HCT116 (cell line): ENCODE results near the gene L1CAM. TPM values are rescaled to one million over a fixed set of nuclear protein-coding genes. Genes with fewer than 3 reads are reported as not detected.

Experiments used
- ATAC-seq: fragments of 200-7000 bp; cut with Tn5 transposase; 2 replicates; pipeline ENCODE4 v1.9.1; 2020; ENCODE audit warnings: mild to moderate bottlenecking, moderate library complexity
- BruUV-seq: library from RNA; stranded (reverse); fragments of 400-500 nt; replicated peaks from 2 replicates; lab custom pipeline; 2021; lab: Mats Ljungman, UMichigan
- CTCF ChIA-PET: fragments of 300-600 bp; sonication (Branson Sonifier 250); formaldehyde crosslinking; loops from one replicate; lab custom pipeline; 2021; ENCODE audit warnings: antibody characterized with exemption; lab: Charles Lee
- POLR2A ChIA-PET: fragments of 300-600, 350-600 bp; sonication (Branson Sonifier 250); formaldehyde crosslinking; loops from one replicate; lab custom pipeline; 2021; ENCODE audit warnings: antibody characterized with exemption; lab: Charles Lee
- RAD21 ChIA-PET, 2 experiments: fragments of 300-600 bp; sonication (Branson Sonifier 250); formaldehyde crosslinking; loops; one replicate each; lab custom pipeline; 2023; ENCODE audit warnings: low total read pairs in 2 of 2; ENCODE audit not compliant: uncharacterized antibody in 2 of 2, unreplicated experiment in 2 of 2, low non-redundant PET in 1 of 2; lab: Charles Lee
- DNase-seq: peaks from one replicate; pipeline ENCODE4 v3.0.0-alpha.2; 2010; ENCODE audit warnings: low read depth, low spot score
- H2AFZ ChIP-seq: fragments of 200-600 bp; shearing (Covaris generic), sonication (generic); 2 replicates; pipeline ENCODE4 v1.6.1; 2017; ENCODE audit warnings: low read depth, mixed run types, mixed read lengths, antibody characterized with exemption, low read length; ENCODE audit not compliant: poor library complexity, severe bottlenecking
- H3K27ac ChIP-seq: 2 replicates; pipeline ENCODE4 v1.5.1; 2012; ENCODE audit warnings: low read depth, low read length
- H3K27me3 ChIP-seq: fragments of 200-600 bp; sonication (generic); 2 replicates; pipeline ENCODE4 v1.6.1; 2016; ENCODE audit warnings: mixed run types, low read length, mixed read lengths; ENCODE audit not compliant: insufficient read depth
- H3K36me3 ChIP-seq, 2 experiments: fragments of 200-500 bp in 1 of 2; fragments of 200-600 bp in 1 of 2; sonication (Bioruptor generic) in 1 of 2; sonication (generic) in 1 of 2; 2 replicates each; pipeline versions ENCODE4 v1.5.1 to v1.6.1; 2014 to 2016; ENCODE audit warnings: low read length in 2 of 2, inconsistent platforms in 1 of 2, mixed read lengths in 1 of 2, mixed run types in 1 of 2; ENCODE audit not compliant: insufficient read depth in 2 of 2, control insufficient read depth in 1 of 2
- H3K4me1 ChIP-seq, 2 experiments: fragments of 200-600 bp in 1 of 2; sonication (generic) in 1 of 2; 2 replicates each; pipeline versions ENCODE4 v1.5.1 to v1.6.1; 2012 to 2017; ENCODE audit warnings: low read length in 2 of 2, inconsistent platforms in 1 of 2, mild to moderate bottlenecking in 1 of 2, mixed read lengths in 1 of 2, mixed run types in 1 of 2, moderate library complexity in 1 of 2; ENCODE audit not compliant: insufficient read depth in 2 of 2, control insufficient read depth in 1 of 2
- H3K4me2 ChIP-seq: fragments of 200-600 bp; sonication (generic); 2 replicates; pipeline ENCODE4 v1.6.1; 2017; ENCODE audit warnings: mixed run types, low read length, mixed read lengths
- H3K4me3 ChIP-seq, 2 experiments: fragments of 200-600 bp in 1 of 2; sonication (generic) in 1 of 2; replicated peaks in 1 of 2; 2 replicates each; pipeline ENCODE4 v1.5.1; 2011 to 2016; ENCODE audit warnings: low read length in 2 of 2, control low read depth in 1 of 2, low read depth in 1 of 2, mild to moderate bottlenecking in 1 of 2, mixed read lengths in 1 of 2, mixed run types in 1 of 2
- H3K79me2 ChIP-seq: fragments of 200-600 bp; sonication (generic); 2 replicates; pipeline ENCODE4 v1.6.1; 2017; ENCODE audit warnings: mild to moderate bottlenecking, mixed run types, low read length, moderate library complexity, mixed read lengths; ENCODE audit not compliant: insufficient read depth
- H3K9ac ChIP-seq: fragments of 200-600 bp; sonication (generic); 2 replicates; pipeline ENCODE4 v1.6.1; 2016; ENCODE audit warnings: low read length, mixed read lengths
- H3K9me2 ChIP-seq: fragments of 200-600 bp; sonication (generic), shearing (Covaris generic); 2 replicates; pipeline ENCODE4 v1.6.1; 2017; ENCODE audit warnings: mixed run types, mild to moderate bottlenecking, moderate library complexity; ENCODE audit not compliant: insufficient read depth
- H3K9me3 ChIP-seq, 2 experiments: fragments of 200-500 bp in 1 of 2; fragments of 200-600 bp in 1 of 2; sonication (Bioruptor generic) in 1 of 2; sonication (generic) in 1 of 2; 2 replicates each; pipeline ENCODE4 v1.6.1; 2014 to 2017; ENCODE audit warnings: low read length in 2 of 2, mixed read lengths in 2 of 2, inconsistent platforms in 1 of 2, low read depth in 1 of 2, mild to moderate bottlenecking in 1 of 2, mixed run types in 1 of 2, moderate library complexity in 1 of 2; ENCODE audit not compliant: control insufficient read depth in 1 of 2, insufficient read depth in 1 of 2
- H4K20me1 ChIP-seq: fragments of 200-600 bp; sonication (generic), shearing (Covaris generic); 2 replicates; pipeline ENCODE4 v1.6.1; 2017; ENCODE audit warnings: mixed run types, mild to moderate bottlenecking, moderate library complexity; ENCODE audit not compliant: insufficient read depth
- ATF3 ChIP-seq: IDR thresholded peaks from 2 replicates; pipeline ENCODE4 v1.6.1; 2012
- CEBPB ChIP-seq: IDR thresholded peaks from 2 replicates; pipeline ENCODE4 v1.6.1; 2012; ENCODE audit warnings: low read depth
- EZH2phosphoT487 ChIP-seq: fragments of 200-600 bp; IDR thresholded peaks from 2 replicates; pipeline ENCODE4 v1.6.1; 2018; ENCODE audit warnings: antibody characterized with exemption, borderline replicate concordance
- FOSL1 ChIP-seq: IDR thresholded peaks from 2 replicates; pipeline ENCODE4 v1.6.1; 2012; ENCODE audit warnings: low read depth
- POLR2A ChIP-seq: IDR thresholded peaks from 2 replicates; pipeline ENCODE4 v1.7.0; 2011; ENCODE audit warnings: borderline replicate concordance; ENCODE audit not compliant: insufficient read depth, insufficient read length; ENCODE audit errors: extremely low read depth
- REST ChIP-seq: IDR thresholded peaks from 2 replicates; pipeline ENCODE4 v1.6.1; 2012; ENCODE audit warnings: low read depth
- ZFX ChIP-seq: fragments of 450-650 bp; IDR thresholded peaks from 2 replicates; pipeline ENCODE4 v1.6.1; 2017
- ZNF274 ChIP-seq: fragments of 200-500 bp; sonication (Bioruptor generic); IDR thresholded peaks from 2 replicates; pipeline ENCODE4 v1.6.1; 2014; ENCODE audit warnings: mild to moderate bottlenecking, low read depth, low read length, inconsistent platforms
- intact Hi-C: fragments of 100-400 bp; cut with micrococcal nuclease; formaldehyde crosslinking; loops from 2 replicates; pipeline ENCODE4 v1.10.0; 2022
- total RNA-seq: library from RNA; stranded (reverse); gene quantifications from one replicate; pipeline ENCODE4 v1.2.1, GENCODE V29; 2021; ENCODE audit not compliant: unreplicated experiment
- TF ChIP-seq, protein P1 (sequence below): IDR thresholded peaks from 2 replicates; pipeline ENCODE4 v1.6.1; 2011; ENCODE audit warnings: mild to moderate bottlenecking, low read length, moderate library complexity; ENCODE audit not compliant: insufficient replicate concordance; ENCODE audit errors: extremely low read depth
- TF ChIP-seq, protein P2 (sequence below): IDR thresholded peaks from 2 replicates; pipeline ENCODE4 v1.6.1; 2012

L1CAM gene
- total RNA-seq, 1 experiment from 2014 or later, result 14.8 TPM

DNA sequence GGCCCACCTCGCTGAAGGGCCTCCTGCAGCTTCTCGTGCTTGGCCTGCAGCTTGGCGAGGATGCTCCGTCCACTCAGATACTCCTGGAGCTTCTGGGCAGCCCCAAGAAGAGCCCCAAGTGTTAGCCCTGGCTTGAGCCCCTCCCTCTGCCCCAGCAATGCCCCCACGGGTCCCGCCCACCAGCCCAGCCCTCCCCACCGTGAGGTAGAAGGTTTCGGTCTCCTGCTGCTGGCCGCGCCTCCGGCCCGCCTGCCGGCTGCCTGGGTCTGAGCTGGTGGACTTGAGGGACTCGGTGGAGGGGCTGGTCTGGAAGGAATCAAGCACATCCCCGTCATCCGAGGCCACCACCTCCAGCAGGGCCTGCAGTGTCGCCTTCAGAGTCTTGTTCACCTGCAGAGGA, 27.2 kb upstream of the L1CAM start:
- intact Hi-C loops, result no loop called here
- ChIA-PET RAD21 (no interaction called here), CTCF (no interaction called here), POLR2A (no interaction called here)
- Histone ChIP-seq H3K79me2 (no peaks in the 10 kb centered on the region), H3K27ac (no peak overlapping the region), H4K20me1 (no peaks in the 10 kb centered on the region), H3K9ac (no peak overlapping the region), H2AFZ (no peak overlapping the region), H3K4me2 (no peak overlapping the region), H3K4me3 (no peak overlapping the region), H3K27me3 (no peaks in the 10 kb centered on the region), H3K4me1 (no peaks in the 10 kb centered on the region), H3K36me3 (peaks cover 3 to 5% of the 10 kb centered on the region in 2 experiments; a peak in 2 of 4 replicates), H3K9me2 (no peaks in the 10 kb centered on the region), H3K9me3 (no peaks in the 10 kb centered on the region)
- no TSS peak for BruUV-seq
- ATAC-seq (no peak), DNase-seq (no peak)
- TF ChIP-seq REST (no peak), FOSL1 (no peak), CEBPB (no peak)

GRCh38 chrX:153911798-153912197, 25.8 kb upstream of the L1CAM start:
- Histone ChIP-seq H3K4me2 (no peak overlapping the region), H3K9me3 (no peaks in the 10 kb centered on the region), H4K20me1 (no peaks in the 10 kb centered on the region), H3K27ac (no peak overlapping the region), H3K4me1 (no peaks in the 10 kb centered on the region), H3K79me2 (no peaks in the 10 kb centered on the region), H3K27me3 (no peaks in the 10 kb centered on the region), H3K36me3 (no peaks in the 10 kb centered on the region), H2AFZ (no peak overlapping the region), H3K4me3 (no peak overlapping the region), H3K9me2 (no peaks in the 10 kb centered on the region), H3K9ac (no peak overlapping the region)
- ChIA-PET POLR2A (no interaction called here), CTCF (interaction anchor here (1.0 kb wide), 1 partner anchor 15 kb away, joined by 3 read pairs; no protein-coding TSS in a partner anchor), RAD21 (no interaction called here)
- BruUV-seq, result no TSS peak
- no peak for ATAC-seq
- intact Hi-C loops, result no loop called here
- no peak for DNase-seq
- TF ChIP-seq, protein P1, sequence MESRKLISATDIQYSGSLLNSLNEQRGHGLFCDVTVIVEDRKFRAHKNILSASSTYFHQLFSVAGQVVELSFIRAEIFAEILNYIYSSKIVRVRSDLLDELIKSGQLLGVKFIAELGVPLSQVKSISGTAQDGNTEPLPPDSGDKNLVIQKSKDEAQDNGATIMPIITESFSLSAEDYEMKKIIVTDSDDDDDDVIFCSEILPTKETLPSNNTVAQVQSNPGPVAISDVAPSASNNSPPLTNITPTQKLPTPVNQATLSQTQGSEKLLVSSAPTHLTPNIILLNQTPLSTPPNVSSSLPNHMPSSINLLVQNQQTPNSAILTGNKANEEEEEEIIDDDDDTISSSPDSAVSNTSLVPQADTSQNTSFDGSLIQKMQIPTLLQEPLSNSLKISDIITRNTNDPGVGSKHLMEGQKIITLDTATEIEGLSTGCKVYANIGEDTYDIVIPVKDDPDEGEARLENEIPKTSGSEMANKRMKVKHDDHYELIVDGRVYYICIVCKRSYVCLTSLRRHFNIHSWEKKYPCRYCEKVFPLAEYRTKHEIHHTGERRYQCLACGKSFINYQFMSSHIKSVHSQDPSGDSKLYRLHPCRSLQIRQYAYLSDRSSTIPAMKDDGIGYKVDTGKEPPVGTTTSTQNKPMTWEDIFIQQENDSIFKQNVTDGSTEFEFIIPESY, result no peak
- TF ChIP-seq ZFX (no peak), REST (no peak), ATF3 (no peak), EZH2phosphoT487 (no peak), POLR2A (no peak), ZNF274 (no peak)
- TF ChIP-seq, protein P2, sequence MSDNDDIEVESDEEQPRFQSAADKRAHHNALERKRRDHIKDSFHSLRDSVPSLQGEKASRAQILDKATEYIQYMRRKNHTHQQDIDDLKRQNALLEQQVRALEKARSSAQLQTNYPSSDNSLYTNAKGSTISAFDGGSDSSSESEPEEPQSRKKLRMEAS, result no peak
